IMR-90 (cell line): Measurements from ENCODE around the gene ITIH5. TPM values are rescaled to one million over a fixed set of nuclear protein-coding genes. Genes with fewer than 3 reads are reported as not detected.

Source experiments
- ATAC-seq: fragments of 200-7000 bp; cut with Tn5 transposase; 2 replicates; pipeline ENCODE4 v1.9.1; 2020; ENCODE audit warnings: low read depth, mild to moderate bottlenecking, moderate library complexity
- BruUV-seq: library from RNA; stranded (reverse); fragments of 400-500 nt; replicated peaks from 2 replicates; lab custom pipeline; 2021; lab: Mats Ljungman, UMichigan
- CTCF ChIA-PET: fragments of 300-600 bp; formaldehyde crosslinking; extraction: SDS; loops from one replicate; lab custom pipeline; 2021; ENCODE audit warnings: antibody characterized with exemption; lab: Yijun Ruan, JAX
- POLR2A ChIA-PET: fragments of 300-600 bp; sonication (Branson Sonifier 250); formaldehyde crosslinking; loops from one replicate; lab custom pipeline; 2022; ENCODE audit warnings: antibody characterized with exemption; ENCODE audit not compliant: unreplicated experiment; lab: Charles Lee
- DNase-seq: peaks from one replicate; pipeline ENCODE4 v3.0.0; 2013
- H2AFZ ChIP-seq: replicated peaks from 2 replicates; pipeline ENCODE3; 2013; ENCODE audit warnings: low read length, mild to moderate bottlenecking; ENCODE audit not compliant: poor library complexity
- H2AK5ac ChIP-seq: 2 replicates; pipeline ENCODE4 v1.6.1; 2013; ENCODE audit warnings: low read depth, low read length, inconsistent platforms
- H2AK9ac ChIP-seq: replicated peaks from 2 replicates; pipeline ENCODE3; 2013; ENCODE audit warnings: mild to moderate bottlenecking, low read depth, low read length, moderate library complexity; ENCODE audit not compliant: poor library complexity
- H2BK120ac ChIP-seq: 2 replicates; pipeline ENCODE4 v1.6.1; 2013; ENCODE audit warnings: low read depth, low read length, inconsistent platforms
- H2BK15ac ChIP-seq: 3 replicates; pipeline ENCODE4 v1.6.1; 2013; ENCODE audit warnings: low read depth, low read length, inconsistent platforms
- H2BK20ac ChIP-seq: 2 replicates; pipeline ENCODE4 v1.6.1; 2013; ENCODE audit warnings: low read depth, mild to moderate bottlenecking, inconsistent platforms, low read length, moderate library complexity
- H2BK5ac ChIP-seq: 2 replicates; pipeline ENCODE4 v1.6.1; 2013; ENCODE audit warnings: mild to moderate bottlenecking, low read depth, low read length, inconsistent platforms; ENCODE audit not compliant: poor library complexity, severe bottlenecking
- H3K14ac ChIP-seq: replicated peaks from 2 replicates; pipeline ENCODE4 v1.6.1; 2013; ENCODE audit warnings: low read depth, low read length, inconsistent platforms
- H3K18ac ChIP-seq: 2 replicates; pipeline ENCODE4 v1.6.1; 2013; ENCODE audit warnings: low read depth, low read length, control low read depth
- H3K23ac ChIP-seq: 2 replicates; pipeline ENCODE4 v1.6.1; 2013; ENCODE audit warnings: low read depth, low read length, inconsistent platforms
- H3K27ac ChIP-seq: 2 replicates; pipeline ENCODE4 v1.5.1; 2013; ENCODE audit warnings: mild to moderate bottlenecking, control low read depth, low read length; ENCODE audit not compliant: insufficient read depth
- H3K27me3 ChIP-seq: 2 replicates; pipeline ENCODE4 v1.6.1; 2013; ENCODE audit warnings: low read length; ENCODE audit not compliant: control insufficient read depth, insufficient read depth
- H3K36me3 ChIP-seq: 2 replicates; pipeline ENCODE4 v1.6.1; 2013; ENCODE audit warnings: low read length, mixed read lengths; ENCODE audit not compliant: control insufficient read depth, insufficient read depth
- H3K4ac ChIP-seq: 2 replicates; pipeline ENCODE4 v1.6.1; 2013; ENCODE audit warnings: low read depth, low read length, inconsistent platforms
- H3K4me1 ChIP-seq: 2 replicates; pipeline ENCODE4 v1.6.1; 2013; ENCODE audit warnings: low read length, mixed read lengths; ENCODE audit not compliant: control insufficient read depth, insufficient read depth
- H3K4me2 ChIP-seq: 2 replicates; pipeline ENCODE4 v1.6.1; 2013; ENCODE audit warnings: low read depth, mild to moderate bottlenecking, control low read depth, low read length, moderate library complexity
- H3K4me3 ChIP-seq: 2 replicates; pipeline ENCODE4 v1.5.1; 2013; ENCODE audit warnings: low read depth, mild to moderate bottlenecking, control low read depth, low read length, moderate library complexity; ENCODE audit not compliant: insufficient read depth
- H3K56ac ChIP-seq: 2 replicates; pipeline ENCODE4 v1.6.1; 2013; ENCODE audit warnings: low read length, inconsistent platforms; ENCODE audit not compliant: insufficient read depth; ENCODE audit errors: extremely low read depth
- H3K79me1 ChIP-seq, 2 experiments: 2 replicates each; pipeline ENCODE4 v1.6.1; 2013; ENCODE audit warnings: low read length in 2 of 2, inconsistent platforms in 1 of 2, low read depth in 1 of 2
- H3K9ac ChIP-seq: 2 replicates; pipeline ENCODE4 v1.6.1; 2013; ENCODE audit warnings: low read depth, low read length, control low read depth
- H3K9me1 ChIP-seq: 2 replicates; pipeline ENCODE4 v1.6.1; 2013; ENCODE audit warnings: low read length, inconsistent platforms; ENCODE audit not compliant: insufficient read depth
- H3K9me3 ChIP-seq: 2 replicates; pipeline ENCODE4 v1.6.1; 2013; ENCODE audit warnings: low read length; ENCODE audit not compliant: control insufficient read depth, insufficient read depth
- H4K20me1 ChIP-seq: 2 replicates; pipeline ENCODE4 v1.6.1; 2013; ENCODE audit warnings: low read length, inconsistent platforms; ENCODE audit not compliant: insufficient read depth
- H4K5ac ChIP-seq: 2 replicates; pipeline ENCODE4 v1.6.1; 2013; ENCODE audit warnings: mild to moderate bottlenecking, low read depth, low read length, control low read depth
- H4K8ac ChIP-seq, 2 experiments: 2 replicates each; pipeline ENCODE4 v1.6.1; 2013; ENCODE audit warnings: low read depth in 2 of 2, low read length in 2 of 2, control low read depth in 1 of 2, inconsistent platforms in 1 of 2
- H4K91ac ChIP-seq: 2 replicates; pipeline ENCODE4 v1.6.1; 2013; ENCODE audit warnings: low read depth, low read length, inconsistent platforms; ENCODE audit not compliant: insufficient read depth
- FOS ChIP-seq: fragments of 150-350 bp; IDR thresholded peaks from 2 replicates; pipeline ENCODE4 v1.6.1; 2016; ENCODE audit warnings: low read depth, low read length
- MXI1 ChIP-seq: IDR thresholded peaks from 2 replicates; pipeline ENCODE4 v1.6.1; 2012; ENCODE audit warnings: low read depth, mild to moderate bottlenecking, low read length, moderate library complexity, borderline replicate concordance
- NFE2L2 ChIP-seq: fragments of 150-350 bp; IDR thresholded peaks from 2 replicates; pipeline ENCODE4 v1.6.1; 2016; ENCODE audit warnings: low read depth, mild to moderate bottlenecking, low read length
- RCOR1 ChIP-seq: IDR thresholded peaks from 2 replicates; pipeline ENCODE4 v1.6.1; 2012; ENCODE audit warnings: mild to moderate bottlenecking, low read length, improper control_type of control experiment; ENCODE audit not compliant: insufficient replicate concordance
- WGBS, 2 experiments: methylation state at CpG; one replicate each; pipeline versions ENCODE4 v1.1.5 to v1.1.7; 2013; ENCODE audit warnings: missing lambda C conversion rate in 2 of 2; ENCODE audit not compliant: insufficient read length in 1 of 2; ENCODE audit errors: extremely low coverage in 2 of 2; 5-methylcytosine and 5-hydroxymethylcytosine counted together
- dilution Hi-C: fragments of 300-500 bp; cut with HindIII; formaldehyde crosslinking; loops from one replicate; pipeline ENCODE4 v1.14.3; 2018; ENCODE audit warnings: low sequenced_read_pairs; ENCODE audit not compliant: unreplicated experiment
- in situ Hi-C: fragments of 300-500 bp; cut with MboI; formaldehyde crosslinking; loops from 3 replicates; pipeline ENCODE4 v1.14.3; 2019; ENCODE audit warnings: low sequenced_read_pairs, inconsistent platforms, mixed read lengths
- intact Hi-C: fragments of 100-400 bp; cut with micrococcal nuclease; formaldehyde crosslinking; loops from 2 replicates; pipeline ENCODE4 v1.10.0; 2022
- polyA plus RNA-seq, 3 experiments: library from polyadenylated mRNA; depleted of rRNA; stranded (reverse); fragments of >200 nt; gene quantifications; 2 replicates each; pipeline ENCODE4 v1.2.3, GENCODE V29; 2012; ENCODE audit warnings: low replicate concordance in 1 of 3
- total RNA-seq: library from RNA; depleted of rRNA; stranded (reverse); fragments of >200 nt; gene quantifications from 2 replicates; pipeline ENCODE4 v1.2.3, GENCODE V29; 2012
- TF ChIP-seq, protein P1 (sequence below): fragments of 150-350 bp; IDR thresholded peaks from 2 replicates; pipeline ENCODE4 v1.6.1; 2017; ENCODE audit warnings: mild to moderate bottlenecking, antibody characterized with exemption, low read length, low read depth

The ITIH5 gene
- total and polyA plus RNA-seq, 2 of the 4 experiments (the other 2 are of a cell fraction), result under 0.01 to 0.07 TPM

DNA sequence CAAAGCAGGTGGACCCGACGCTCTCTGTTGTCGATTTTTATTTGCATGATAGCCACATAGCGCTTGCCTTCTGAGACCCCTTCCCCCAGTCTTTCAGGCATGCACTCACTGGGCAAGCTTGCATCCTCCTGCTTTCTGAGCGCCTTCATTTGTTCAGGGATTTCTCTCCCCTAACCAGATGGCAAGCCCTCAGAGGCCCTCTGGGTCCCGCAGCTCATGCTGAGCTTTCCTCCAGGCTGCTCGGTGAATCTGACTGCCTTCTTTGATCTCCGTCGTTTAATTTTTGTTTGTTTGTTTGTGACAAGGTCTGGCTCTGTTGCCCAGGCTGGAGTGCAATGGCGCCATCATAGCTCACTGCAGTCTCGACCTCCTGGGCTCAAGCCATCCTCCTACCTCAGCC lies 58.8 kb downstream of the ITIH5 start:
- dilution Hi-C loops (no loop called here), in situ Hi-C loops (no loop called here), intact Hi-C loops (no loop called here)
- POLR2A ChIA-PET, result no interaction called here
- no peak overlapping the region for H3K4me3 ChIP-seq
- ATAC-seq (no peak), DNase-seq (no peak)
- no peak overlapping the region for H3K27ac ChIP-seq
- H3K9me3 ChIP-seq, result no peaks in the 10 kb centered on the region
- no peak overlapping the region for H2AFZ ChIP-seq
- no peak overlapping the region for H3K4ac ChIP-seq
- no peak for TF ChIP-seq NFE2L2
- TF ChIP-seq, protein P1, sequence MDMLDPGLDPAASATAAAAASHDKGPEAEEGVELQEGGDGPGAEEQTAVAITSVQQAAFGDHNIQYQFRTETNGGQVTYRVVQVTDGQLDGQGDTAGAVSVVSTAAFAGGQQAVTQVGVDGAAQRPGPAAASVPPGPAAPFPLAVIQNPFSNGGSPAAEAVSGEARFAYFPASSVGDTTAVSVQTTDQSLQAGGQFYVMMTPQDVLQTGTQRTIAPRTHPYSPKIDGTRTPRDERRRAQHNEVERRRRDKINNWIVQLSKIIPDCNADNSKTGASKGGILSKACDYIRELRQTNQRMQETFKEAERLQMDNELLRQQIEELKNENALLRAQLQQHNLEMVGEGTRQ, result no peak
- no peak for TF ChIP-seq FOS
- TF ChIP-seq MXI1, result no peak
- TF ChIP-seq RCOR1, result no peak
- no peak overlapping the region; the same call in 1 of the 2 replicates for H2BK120ac ChIP-seq
- no peaks in the 10 kb centered on the region for H3K79me1 ChIP-seq
- no peak overlapping the region for H3K4me2 ChIP-seq
- H2AK5ac ChIP-seq, result no peak overlapping the region
- H2BK15ac ChIP-seq, result no peak overlapping the region
- H4K5ac ChIP-seq, result no peak overlapping the region
- no peak overlapping the region for H3K9ac ChIP-seq
- H3K9me1 ChIP-seq, result no peaks in the 10 kb centered on the region
- no peaks in the 10 kb centered on the region for H4K20me1 ChIP-seq
- no peaks in the 10 kb centered on the region for H3K36me3 ChIP-seq
- no peak overlapping the region for H2BK5ac ChIP-seq
- H3K4me1 ChIP-seq, result peaks cover 7% of the 10 kb centered on the region; the same call in 1 of the 2 replicates
- H3K18ac ChIP-seq, result no peak overlapping the region; the same call in 1 of the 2 replicates
- no peak overlapping the region for H3K56ac ChIP-seq
- no peak overlapping the region for H3K23ac ChIP-seq
- peak overlapping the region; percentile 14; the same call in 1 of the 2 replicates for H4K91ac ChIP-seq
- H3K14ac ChIP-seq, result no peak overlapping the region
- CTCF ChIA-PET, result no interaction called here
- 100% methylated on average over 3 of the region's 11 CpGs; no CpG with 5 or more reads in 1 of the 2 experiments for WGBS, 2 experiments
- H3K27me3 ChIP-seq, result no peaks in the 10 kb centered on the region
- BruUV-seq, result no TSS peak
- no peak overlapping the region for H4K8ac ChIP-seq
- no peak overlapping the region for H2AK9ac ChIP-seq
- H2BK20ac ChIP-seq, result no peak overlapping the region
